Activated CD4-positive, alpha-beta T cell treated with anti-CD3 and anti-CD28 coated beads, Interleukin-2, amount 50 U/mL, for 16 hours (primary cell): Measurements from ENCODE around the gene SYMPK.

Experiments used
- DNase-seq: peaks from one replicate; pipeline ENCODE4 v3.0.0-alpha.2; 2020

Gene SYMPK

GRCh38 chr19:45866400-45867176 is 3.6 kb upstream of the SYMPK start:
- DNase-seq: no peak

- DNase-seq: no peak
Measured at GRCh38 chr19:45865269-45865948, 2.5 kb upstream of the SYMPK start.

- DNase-seq: no peak
Measured at GRCh38 chr19:45864629-45865082, 1.7 kb upstream of the SYMPK start.

GRCh38 chr19:45863840-45864628 is 1.1 kb upstream of the SYMPK start, which contains the start of gene FOXA3:
FOXA3 (plus strand) TSS chr19:45864326; CDS start chr19:45864457, 131 bp downstream.
- peak; percentile 65 for DNase-seq

GRCh38 chr19:45863335-45863839 is 440 bp upstream of the SYMPK start:
- no peak for DNase-seq

- no peak for DNase-seq
Measured at GRCh38 chr19:45862271-45862563, 730 bp downstream of the SYMPK start.

- DNase-seq: no peak
Measured at GRCh38 chr19:45860359-45861259, 2.3 kb downstream of the SYMPK start.

- no peak for DNase-seq
Measured at GRCh38 chr19:45854167-45854778, 8.7 kb downstream of the SYMPK start.

- DNase-seq: no peak
Measured at GRCh38 chr19:45852983-45853382, 10.0 kb downstream of the SYMPK start.

GRCh38 chr19:45852145-45852750 is 10.7 kb downstream of the SYMPK start:
- DNase-seq: no peak

GRCh38 chr19:45848922-45849321 is 14.0 kb downstream of the SYMPK start:
- peak; percentile 13 for DNase-seq

GRCh38 chr19:45847663-45848062 is 15.3 kb downstream of the SYMPK start:
- no peak for DNase-seq

GRCh38 chr19:45842198-45842597 is 20.7 kb downstream of the SYMPK start:
- DNase-seq: no peak

- no peak for DNase-seq
Measured at GRCh38 chr19:45834970-45835369, 28.0 kb downstream of the SYMPK start.

- DNase-seq: no peak
Measured at GRCh38 chr19:45828945-45829344, 34.0 kb downstream of the SYMPK start.

- no peak for DNase-seq
Measured at GRCh38 chr19:45828523-45828922, 34.4 kb downstream of the SYMPK start.

- DNase-seq: no peak
Measured at GRCh38 chr19:45827459-45828093, 35.4 kb downstream of the SYMPK start.

- DNase-seq: no peak
Measured at GRCh38 chr19:45826934-45827333, 36.0 kb downstream of the SYMPK start.

GRCh38 chr19:45825917-45826893 is 36.7 kb downstream of the SYMPK start:
- no peak for DNase-seq

- DNase-seq: no peak
Measured at GRCh38 chr19:45825263-45825605, 37.7 kb downstream of the SYMPK start.
